Naive thymus-derived CD4-positive, alpha-beta T cell (primary cell): ENCODE data around the gene RBM17. TPM values are rescaled to one million over a fixed set of nuclear protein-coding genes. Genes with fewer than 3 reads are reported as not detected.

ENCODE experiments used
- ATAC-seq: fragments of 150-1000 bp; cut with Tn5 transposase; 2 replicates; pipeline ENCODE4 v1.10.0; 2021; ENCODE audit warnings: mild to moderate bottlenecking, moderate library complexity
- CTCF ChIA-PET: fragments of 350-600 bp; sonication (Branson Sonifier 250); formaldehyde crosslinking; loops from one replicate; lab custom pipeline; 2021; ENCODE audit warnings: antibody characterized with exemption; lab: Charles Lee
- POLR2A ChIA-PET: fragments of 350-600 bp; sonication (Branson Sonifier 250); formaldehyde crosslinking; loops from one replicate; lab custom pipeline; 2021; ENCODE audit warnings: antibody characterized with exemption, inconsistent platforms; lab: Charles Lee
- DNase-seq, 9 donors: peaks; one replicate each; pipeline versions ENCODE4 v3.0.0 to v3.0.0-alpha.2; 2020 to 2022; ENCODE audit warnings: mixed read lengths in 1 of 9
- H3K27ac ChIP-seq: one replicate; pipeline ENCODE4 v1.7.0; 2013; ENCODE audit warnings: mild to moderate bottlenecking, low read depth, low read length, moderate library complexity
- H3K27me3 ChIP-seq, 2 donors: one replicate each; pipeline ENCODE4 v1.7.0; 2013; ENCODE audit warnings: low read length in 2 of 2, mild to moderate bottlenecking in 2 of 2, moderate library complexity in 2 of 2; ENCODE audit not compliant: control insufficient read depth in 2 of 2, insufficient read depth in 2 of 2
- H3K36me3 ChIP-seq, 3 experiments: 1 replicate in 2 of 3; 2 replicates in 1 of 3; pipeline ENCODE4 v1.7.0; 2013; ENCODE audit warnings: low read length in 3 of 3, mild to moderate bottlenecking in 3 of 3, moderate library complexity in 1 of 3; ENCODE audit not compliant: insufficient read depth in 3 of 3, control insufficient read depth in 2 of 3
- H3K4me1 ChIP-seq, 2 donors: one replicate each; pipeline ENCODE4 v1.7.0; 2013; ENCODE audit warnings: low read length in 2 of 2, mild to moderate bottlenecking in 2 of 2, moderate library complexity in 1 of 2; ENCODE audit not compliant: control insufficient read depth in 2 of 2, insufficient read depth in 2 of 2
- H3K4me3 ChIP-seq: 2 replicates; pipeline ENCODE4 v1.7.0; 2013; ENCODE audit warnings: mild to moderate bottlenecking, low read length
- H3K9me3 ChIP-seq, 3 experiments: 1 replicate in 2 of 3; 2 replicates in 1 of 3; pipeline ENCODE4 v1.7.0; 2013; ENCODE audit warnings: low read length in 3 of 3; ENCODE audit not compliant: control insufficient read depth in 2 of 3
- H3K27ac Mint-ChIP-seq, 9 donors: one replicate each; pipeline ENCODE4 v1.8.0; 2020 to 2022; ENCODE audit warnings: mixed read lengths in 9 of 9, mild to moderate bottlenecking in 8 of 9, moderate library complexity in 5 of 9, inconsistent platforms in 2 of 9
- H3K27me3 Mint-ChIP-seq, 5 donors: one replicate each; pipeline ENCODE4 v1.8.0; 2021 to 2022; ENCODE audit warnings: mixed read lengths in 5 of 5, mild to moderate bottlenecking in 1 of 5
- H3K36me3 Mint-ChIP-seq, 5 donors: one replicate each; pipeline ENCODE4 v1.8.0; 2020 to 2022; ENCODE audit warnings: mixed read lengths in 5 of 5, mild to moderate bottlenecking in 3 of 5, inconsistent platforms in 1 of 5
- H3K4me1 Mint-ChIP-seq, 7 donors: one replicate each; pipeline ENCODE4 v1.8.0; 2020 to 2022; ENCODE audit warnings: mixed read lengths in 7 of 7, mild to moderate bottlenecking in 3 of 7, inconsistent platforms in 1 of 7
- H3K4me3 Mint-ChIP-seq, 10 donors: one replicate each; pipeline ENCODE4 v1.8.0; 2020 to 2022; ENCODE audit warnings: mild to moderate bottlenecking in 10 of 10, mixed read lengths in 10 of 10, moderate library complexity in 6 of 10, inconsistent platforms in 2 of 10
- H3K9me3 Mint-ChIP-seq, 11 donors: one replicate each; pipeline ENCODE4 v1.8.0; 2020 to 2022; ENCODE audit warnings: mixed read lengths in 11 of 11, mild to moderate bottlenecking in 4 of 11, inconsistent platforms in 1 of 11, moderate library complexity in 1 of 11
- intact Hi-C, 2 donors: fragments of 100-400 bp; cut with micrococcal nuclease; formaldehyde crosslinking; loops; one replicate each; pipeline ENCODE4 v1.15.1; 2023
- polyA plus RNA-seq, 2 donors: library from polyadenylated mRNA; unstranded; fragments of 300-500 nt; fragmentation: Illumina TruSeq; gene quantifications; one replicate each; pipeline ENCODE4 v1.2.3, GENCODE V29; 2021
- total RNA-seq, 6 experiments: library from RNA in 5 of 6; stranded (reverse) in 5 of 6; gene quantifications; 1 replicate in 5 of 6; 2 replicates in 1 of 6; pipeline ENCODE4 v1.2.3 and lab custom pipeline; 2021 to 2026

RBM17 gene
- total and polyA plus RNA-seq, 7 experiments from 2014 or later = 66.6 to 158 (median 121) TPM

GRCh38 chr10:6065835-6066234 lies 23.0 kb upstream of the RBM17 start:
- H3K27me3 ChIP-seq = no peaks in the 10 kb centered on the region
- ATAC-seq (no peak), DNase-seq (peak in 1 of 9 donors; percentile 15)
- H3K9me3 ChIP-seq = no peaks in the 10 kb centered on the region
- CTCF ChIA-PET = interaction anchor here (0.9 to 1.3 kb wide), 3 partner anchors 14 to 52 kb away, joined by 3 to 7 read pairs (median 3); no protein-coding TSS in a partner anchor
- peak overlapping the region in 3 of 10 donors; percentile 2 to 68 (median 30) for H3K4me3 Mint-ChIP-seq
- no peaks in the 10 kb centered on the region for H3K36me3 ChIP-seq
- no peak overlapping the region for H3K27ac ChIP-seq
- no peaks in the 10 kb centered on the region for H3K27me3 Mint-ChIP-seq
- peaks cover 16 to 49% of the 10 kb centered on the region in 2 donors for H3K4me1 ChIP-seq
- intact Hi-C loops = no loop called here
- H3K27ac Mint-ChIP-seq = peak overlapping the region in 2 of 9 donors; percentile 1 to 86
- POLR2A ChIA-PET = interaction anchor here (1.2 to 5.7 kb wide), 3 partner anchors 15 to 35 kb away, joined by 3 to 88 read pairs (median 3); no protein-coding TSS in a partner anchor
- H3K9me3 Mint-ChIP-seq = peaks cover 0 to 4% (median 0%) of the 10 kb centered on the region in 11 donors
- peaks cover 0 to 22% (median 0%) of the 10 kb centered on the region in 5 donors for H3K36me3 Mint-ChIP-seq
- no peak overlapping the region for H3K4me3 ChIP-seq
- H3K4me1 Mint-ChIP-seq = peaks cover 44 to 86% (median 79%) of the 10 kb centered on the region in 7 donors

GRCh38 chr10:6067457-6067856 lies 21.4 kb upstream of the RBM17 start:
- H3K27ac ChIP-seq = no peak overlapping the region
- ChIA-PET CTCF (interaction anchor here (1.1 to 8.2 kb wide), 7 partner anchors 12 to 53 kb away, joined by 5 to 59 read pairs (median 15); no protein-coding TSS in a partner anchor), POLR2A (interaction anchor here (0.6 to 5.7 kb wide), 8 partner anchors 9 to 77 kb away, joined by 3 to 88 read pairs (median 4); no protein-coding TSS in a partner anchor)

GRCh38 chr10:6068006-6068405 lies 20.8 kb upstream of the RBM17 start:
- H3K27ac Mint-ChIP-seq = peak overlapping the region; percentile 16 to 94 (median 90)

More at GRCh38 chr10:6067457-6067856, 21.4 kb upstream of the RBM17 start:
- H3K36me3 Mint-ChIP-seq = peaks cover 0 to 18% (median 0%) of the 10 kb centered on the region in 5 donors
- Histone ChIP-seq H3K4me1 (peaks cover 5 to 56% of the 10 kb centered on the region in 2 donors), H3K36me3 (no peaks in the 10 kb centered on the region), H3K4me3 (no peak overlapping the region), H3K27me3 (no peaks in the 10 kb centered on the region), H3K9me3 (no peaks in the 10 kb centered on the region)
- no peaks in the 10 kb centered on the region for H3K27me3 Mint-ChIP-seq
- no peak for ATAC-seq
- peaks cover 54 to 91% (median 82%) of the 10 kb centered on the region in 7 donors for H3K4me1 Mint-ChIP-seq
- DNase-seq = peak in 1 of 9 donors; percentile 17
- intact Hi-C loops = no loop called here
- H3K4me3 Mint-ChIP-seq = peak overlapping the region; percentile 17 to 91 (median 82)
- H3K9me3 Mint-ChIP-seq = peaks cover 0 to 3% (median 0%) of the 10 kb centered on the region in 11 donors
- peak overlapping the region in 8 of 9 donors; percentile 16 to 94 (median 86) for H3K27ac Mint-ChIP-seq

GRCh38 chr10:6068422-6068821 lies 20.4 kb upstream of the RBM17 start:
- DNase-seq (peak in 7 of 9 donors; percentile 65 to 76 (median 69)), ATAC-seq (peak; percentile 85)
- Mint-ChIP-seq H3K36me3 (peaks cover 0 to 18% (median 0%) of the 10 kb centered on the region in 5 donors), H3K9me3 (peaks cover 0 to 3% (median 0%) of the 10 kb centered on the region in 11 donors), H3K27ac (peak overlapping the region; percentile 16 to 94 (median 90)), H3K4me3 (peak overlapping the region; percentile 76 to 91 (median 82)), H3K27me3 (no peaks in the 10 kb centered on the region), H3K4me1 (peaks cover 52 to 94% (median 82%) of the 10 kb centered on the region in 7 donors)
- ChIA-PET POLR2A (interaction anchor here (0.6 to 6.6 kb wide), 12 partner anchors 10 to 311 kb away, joined by 3 to 88 read pairs (median 5); no protein-coding TSS in a partner anchor), CTCF (interaction anchor here (0.6 to 8.2 kb wide), 10 partner anchors 10 to 280 kb away, joined by 3 to 59 read pairs (median 6); no protein-coding TSS in a partner anchor)
- Histone ChIP-seq H3K4me1 (peaks cover 0 to 55% of the 10 kb centered on the region in 2 donors), H3K36me3 (no peaks in the 10 kb centered on the region), H3K27ac (peak overlapping the region; percentile 62), H3K4me3 (peak overlapping the region; percentile 46), H3K27me3 (no peaks in the 10 kb centered on the region), H3K9me3 (no peaks in the 10 kb centered on the region)
- intact Hi-C loops = loop anchor here (1.0 to 2.0 kb wide), 7 partner anchors 9 to 54 kb away; no protein-coding TSS in a partner anchor

More at GRCh38 chr10:6068006-6068405, 20.8 kb upstream of the RBM17 start:
- Histone ChIP-seq H3K4me3 (peak overlapping the region; percentile 46), H3K27ac (peak overlapping the region; percentile 62), H3K27me3 (no peaks in the 10 kb centered on the region), H3K36me3 (no peaks in the 10 kb centered on the region), H3K4me1 (peaks cover 0 to 55% of the 10 kb centered on the region in 2 donors), H3K9me3 (no peaks in the 10 kb centered on the region)
- Mint-ChIP-seq H3K27me3 (no peaks in the 10 kb centered on the region), H3K4me1 (peaks cover 52 to 91% (median 82%) of the 10 kb centered on the region in 7 donors), H3K4me3 (peak overlapping the region; percentile 76 to 91 (median 82)), H3K9me3 (peaks cover 0 to 3% (median 0%) of the 10 kb centered on the region in 11 donors), H3K36me3 (peaks cover 0 to 18% (median 0%) of the 10 kb centered on the region in 5 donors)
- no peak for ATAC-seq
- CTCF ChIA-PET = interaction anchor here (1.0 to 8.2 kb wide), 9 partner anchors 10 to 58 kb away, joined by 3 to 59 read pairs (median 6); no protein-coding TSS in a partner anchor
- intact Hi-C loops = loop anchor here (1.0 to 2.0 kb wide), 7 partner anchors 9 to 54 kb away; no protein-coding TSS in a partner anchor
- POLR2A ChIA-PET = interaction anchor here (0.6 to 6.6 kb wide), 11 partner anchors 10 to 310 kb away, joined by 3 to 88 read pairs (median 5); no protein-coding TSS in a partner anchor
- DNase-seq = no peak

GRCh38 chr10:6069081-6069931 lies 19.5 kb upstream of the RBM17 start:
- peak overlapping the region; percentile 46 for H3K4me3 ChIP-seq
- no peaks in the 10 kb centered on the region for H3K36me3 ChIP-seq
- no peaks in the 10 kb centered on the region for H3K27me3 Mint-ChIP-seq
- CTCF ChIA-PET = interaction anchor here (0.6 to 8.2 kb wide), 9 partner anchors 11 to 279 kb away, joined by 3 to 59 read pairs (median 5); no protein-coding TSS in a partner anchor
- peaks cover 0 to 55% of the 10 kb centered on the region in 2 donors for H3K4me1 ChIP-seq
- H3K36me3 Mint-ChIP-seq = peaks cover 0 to 18% (median 0%) of the 10 kb centered on the region in 5 donors
- intact Hi-C loops = loop anchor here in 1 of 2 donors (2.0 kb wide), 2 partner anchors 13 to 19 kb away; no protein-coding TSS in a partner anchor
- no peaks in the 10 kb centered on the region for H3K27me3 ChIP-seq
- H3K27ac Mint-ChIP-seq = peak overlapping the region; percentile 16 to 94 (median 90)
- POLR2A ChIA-PET = interaction anchor here (0.7 to 6.6 kb wide), 12 partner anchors 13 to 55 kb away, joined by 3 to 88 read pairs (median 5); no protein-coding TSS in a partner anchor
- no peaks in the 10 kb centered on the region for H3K9me3 ChIP-seq
- peak overlapping the region; percentile 76 to 91 (median 82) for H3K4me3 Mint-ChIP-seq
- ATAC-seq = peak; percentile 58
- peaks cover 0 to 3% (median 0%) of the 10 kb centered on the region in 11 donors for H3K9me3 Mint-ChIP-seq
- peak overlapping the region; percentile 62 for H3K27ac ChIP-seq
- DNase-seq = peak in 7 of 9 donors; percentile 32 to 67 (median 55)
- H3K4me1 Mint-ChIP-seq = peaks cover 51 to 97% (median 84%) of the 10 kb centered on the region in 7 donors
